Ascending aorta (tissue), 2 donors: ENCODE data around the gene STXBP3. TPM values are rescaled to one million over a fixed set of nuclear protein-coding genes. Genes with fewer than 3 reads are reported as not detected.

Source experiments
- DNase-seq, 2 donors: peaks; one replicate each; pipeline ENCODE4 v3.0.0-alpha.2; 2019; ENCODE audit warnings: low spot score in 2 of 2
- H3K27ac ChIP-seq, 2 donors: fragments of 200-600 bp; sonication (generic); one replicate each; pipeline ENCODE4 v1.5.1; 2016 to 2017; ENCODE audit warnings: mild to moderate bottlenecking in 1 of 2
- H3K27me3 ChIP-seq: fragments of 200-600 bp; sonication (generic); one replicate; pipeline ENCODE4 v1.5.1; 2017
- H3K36me3 ChIP-seq, 2 donors: fragments of 200-600 bp; sonication (generic); one replicate each; pipeline ENCODE4 v1.5.1; 2016
- H3K4me1 ChIP-seq, 2 donors: fragments of 200-600 bp; sonication (generic); one replicate each; pipeline ENCODE4 v1.5.1; 2016 to 2017; ENCODE audit warnings: mild to moderate bottlenecking in 1 of 2
- H3K4me3 ChIP-seq, 2 donors: fragments of 200-600 bp; sonication (generic); one replicate each; pipeline ENCODE4 v1.5.1; 2016 to 2017; ENCODE audit warnings: mild to moderate bottlenecking in 1 of 2
- H3K9me3 ChIP-seq, 2 donors: fragments of 200-600 bp; sonication (generic); one replicate each; pipeline ENCODE4 v1.5.1; 2016
- CTCF ChIP-seq, 3 experiments: fragments of 200-600 bp in 2 of 3; fragments of 450-650 bp in 1 of 3; sonication (generic) in 2 of 3; IDR thresholded peaks; one replicate each; pipeline ENCODE4 v1.5.1; 2016 to 2019; ENCODE audit warnings: antibody characterized with exemption in 3 of 3, mild to moderate bottlenecking in 1 of 3, moderate library complexity in 1 of 3
- intact Hi-C: fragments of 100-400 bp; cut with DNase I; formaldehyde crosslinking; loops from one replicate; pipeline ENCODE4 v1.15.1; 2023
- total RNA-seq: library from RNA; depleted of rRNA; stranded (reverse); fragments of >200 nt; gene quantifications from one replicate; pipeline ENCODE4 v1.1.0, GENCODE V29; 2016

The STXBP3 gene
- total RNA-seq, 1 donor from 2014 or later: 13.7 TPM

- no peak for TF ChIP-seq CTCF (IDR thresholded peaks at IDR 0.05)
- H3K9me3 ChIP-seq: no peaks in the 10 kb centered on the region
- no peak overlapping the region for H3K27ac ChIP-seq
- H3K36me3 ChIP-seq: no peaks in the 10 kb centered on the region
- intact Hi-C loops: loop anchor here (10.0 kb wide), 1 partner anchor 77 kb away; the partner anchor contains the start of gene HENMT1
- no peaks in the 10 kb centered on the region for H3K27me3 ChIP-seq
- H3K4me1 ChIP-seq: no peaks in the 10 kb centered on the region
- no peak for DNase-seq
- H3K4me3 ChIP-seq: no peak overlapping the region
Observed at GRCh38 chr1:108742253-108742652, 4.2 kb upstream of the STXBP3 start.

GRCh38 chr1:108745980-108746381, 493 bp upstream of the STXBP3 start:
- H3K4me3 ChIP-seq: peak overlapping the region in 1 of 2 donors; percentile 89
- intact Hi-C loops: loop anchor here (1.0 to 10.0 kb wide), 8 partner anchors 54 to 216 kb away; partner anchors contain the start of genes CLCC1, EEIG2, HENMT1 and PRPF38B
- H3K27ac ChIP-seq: peak overlapping the region; percentile 42 to 96

GRCh38 chr1:108747171-108747850, 837 bp downstream of the STXBP3 start:
- peak; percentile 58 to 90 for DNase-seq
- Histone ChIP-seq H3K36me3 (peaks cover 0 to 2% of the 10 kb centered on the region in 2 donors), H3K27ac (peak overlapping the region; percentile 96 to 97), H3K4me3 (peak overlapping the region; percentile 71 to 89), H3K4me1 (peaks cover 0 to 8% of the 10 kb centered on the region in 2 donors), H3K27me3 (no peaks in the 10 kb centered on the region), H3K9me3 (no peaks in the 10 kb centered on the region)
- intact Hi-C loops: loop anchor here (2.0 to 10.0 kb wide), 6 partner anchors 69 to 215 kb away; partner anchors contain the start of genes CLCC1, EEIG2 and HENMT1
- no peak for TF ChIP-seq CTCF (IDR thresholded peaks at IDR 0.05)

More at GRCh38 chr1:108745980-108746381, 493 bp upstream of the STXBP3 start:
- no peak for DNase-seq
- Histone ChIP-seq H3K9me3 (no peaks in the 10 kb centered on the region), H3K27me3 (no peaks in the 10 kb centered on the region), H3K36me3 (no peaks in the 10 kb centered on the region), H3K4me1 (peaks cover 0 to 8% of the 10 kb centered on the region in 2 donors)
- no peak for TF ChIP-seq CTCF (IDR thresholded peaks at IDR 0.05)

GRCh38 chr1:108747898-108748297, 1.4 kb downstream of the STXBP3 start:
- no peak for DNase-seq
- Histone ChIP-seq H3K4me3 (peak overlapping the region; percentile 71 to 89), H3K9me3 (no peaks in the 10 kb centered on the region), H3K27me3 (no peaks in the 10 kb centered on the region), H3K36me3 (peaks cover 4 to 5% of the 10 kb centered on the region in 2 donors), H3K27ac (no peak overlapping the region), H3K4me1 (peaks cover 0 to 8% of the 10 kb centered on the region in 2 donors)
- intact Hi-C loops: loop anchor here (2.0 to 10.0 kb wide), 6 partner anchors 69 to 214 kb away; partner anchors contain the start of genes CLCC1, EEIG2 and HENMT1
- TF ChIP-seq CTCF (IDR thresholded peaks at IDR 0.05): no peak

GRCh38 chr1:108749081-108749480, 2.6 kb downstream of the STXBP3 start:
- Histone ChIP-seq H3K4me3 (no peak overlapping the region), H3K27ac (no peak overlapping the region), H3K36me3 (peaks cover 6 to 12% of the 10 kb centered on the region in 2 donors), H3K4me1 (peaks cover 0 to 8% of the 10 kb centered on the region in 2 donors), H3K27me3 (no peaks in the 10 kb centered on the region), H3K9me3 (no peaks in the 10 kb centered on the region)
- no peak for TF ChIP-seq CTCF (IDR thresholded peaks at IDR 0.05)
- intact Hi-C loops: loop anchor here (5.0 to 10.0 kb wide), 3 partner anchors 84 to 213 kb away; partner anchors contain the start of genes CLCC1 and HENMT1
- DNase-seq: no peak
